COLO668 (cell line): Measurements from ENCODE around the gene RALGPS1.
"Not testable (repeated sequence)": the region's sequence is repeated elsewhere in the genome, so short reads cannot be mapped to it uniquely, and the experiment has no call there.

Experiments used
- DNase-seq: peaks from one replicate; lab custom pipeline; 2025; ENCODE audit not compliant: unreplicated experiment; lab: John Stamatoyannopoulos, UW

The RALGPS1 gene

DNA sequence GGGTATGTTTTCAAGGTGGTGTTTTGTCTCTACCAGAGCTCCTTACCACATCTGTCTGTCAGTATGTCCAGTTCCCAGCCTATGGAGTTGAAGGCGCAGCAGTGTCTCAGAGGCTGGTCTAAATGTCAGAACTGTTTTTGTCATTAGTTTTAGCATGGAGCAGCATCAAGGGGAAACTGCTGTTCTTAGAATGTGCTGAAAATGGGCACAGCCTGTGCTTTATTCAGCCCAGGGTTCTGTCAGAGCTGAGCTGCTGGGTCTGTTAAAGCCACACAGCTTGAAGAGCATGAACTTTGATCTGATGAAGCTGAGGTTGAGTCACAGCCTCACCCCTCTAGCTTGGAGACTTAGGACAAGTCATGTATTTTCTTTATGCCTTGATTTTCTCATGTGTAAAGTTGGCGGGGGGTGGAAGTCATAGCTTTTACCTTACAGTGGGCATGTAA lies 71.9 kb downstream of the RALGPS1 start:
- DNase-seq: no peak

- DNase-seq: no peak
Observed at GRCh38 chr9:126988857-126989256, 74.3 kb downstream of the RALGPS1 start.

- no peak for DNase-seq
Observed at GRCh38 chr9:126989847-126990842, 75.6 kb downstream of the RALGPS1 start.

DNA sequence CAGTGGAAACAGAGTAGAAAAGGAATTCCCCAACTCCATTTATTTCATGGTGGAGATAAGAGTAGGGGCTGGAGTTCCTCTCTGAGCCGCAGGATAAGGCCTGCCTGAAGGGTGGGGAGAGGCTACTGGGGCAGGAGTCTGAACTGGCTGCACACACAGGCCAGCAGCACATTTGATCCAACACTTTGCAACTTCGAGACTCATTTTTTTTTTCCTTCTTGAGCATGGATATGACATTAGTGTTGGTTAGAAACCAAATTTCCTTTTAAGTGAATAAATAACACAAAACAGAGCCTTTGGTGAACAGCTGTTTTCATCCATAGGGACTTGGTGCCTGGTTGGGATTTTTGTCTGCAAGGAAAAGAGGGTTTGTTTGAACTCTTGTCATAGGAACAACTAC lies 76.6 kb downstream of the RALGPS1 start:
- no peak for DNase-seq

DNA sequence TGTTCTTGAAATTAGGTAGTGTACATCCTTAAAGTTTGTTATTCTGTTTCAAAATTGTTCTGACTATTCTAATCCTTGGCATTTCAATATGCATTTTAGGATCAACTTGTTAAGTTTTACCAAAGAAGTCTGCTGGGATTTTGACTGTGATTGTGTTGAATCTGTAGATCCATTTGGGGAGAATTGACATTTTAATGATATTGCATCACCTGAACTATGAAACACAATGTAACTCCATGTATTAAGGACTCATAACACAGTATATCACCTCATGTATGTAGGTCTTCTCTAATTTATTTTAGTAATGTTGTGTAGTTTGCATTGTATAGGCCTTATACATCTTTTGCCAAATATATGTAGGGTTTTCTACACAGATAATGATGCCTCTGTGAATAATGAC lies 77.8 kb downstream of the RALGPS1 start:
- no peak for DNase-seq

GRCh38 chr9:126999315-127000068 lies 84.9 kb downstream of the RALGPS1 start:
- DNase-seq: no peak

GRCh38 chr9:127004946-127005769 lies 90.6 kb downstream of the RALGPS1 start:
- no peak for DNase-seq

DNA sequence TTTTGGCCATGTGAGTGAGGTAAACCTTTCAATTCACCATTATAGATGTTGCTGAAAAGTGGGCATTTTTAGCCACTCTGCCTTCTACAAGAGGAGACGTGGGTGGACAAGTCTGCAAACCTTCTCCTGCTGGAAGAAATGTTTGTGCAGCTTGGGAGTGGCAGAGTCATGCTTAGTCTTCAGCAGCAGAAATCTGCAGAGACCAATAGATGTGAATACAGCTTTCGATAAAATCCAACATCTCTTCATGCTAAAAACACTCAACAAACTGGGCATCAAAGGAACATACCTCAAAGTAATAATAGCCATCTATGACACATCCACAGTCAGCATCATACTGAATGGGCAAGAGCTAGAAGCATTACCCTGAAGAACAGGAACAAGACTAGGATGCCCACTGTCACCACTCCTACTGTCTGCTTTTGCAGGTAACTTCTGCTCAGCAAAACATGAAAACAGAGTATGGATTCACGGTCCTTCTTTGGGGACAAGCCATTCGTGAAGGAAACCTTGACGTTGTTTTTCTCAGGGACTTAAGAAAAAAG lies 91.3 kb downstream of the RALGPS1 start:
- DNase-seq: no peak

GRCh38 chr9:127007638-127008037 lies 93.1 kb downstream of the RALGPS1 start:
- no peak for DNase-seq

DNA sequence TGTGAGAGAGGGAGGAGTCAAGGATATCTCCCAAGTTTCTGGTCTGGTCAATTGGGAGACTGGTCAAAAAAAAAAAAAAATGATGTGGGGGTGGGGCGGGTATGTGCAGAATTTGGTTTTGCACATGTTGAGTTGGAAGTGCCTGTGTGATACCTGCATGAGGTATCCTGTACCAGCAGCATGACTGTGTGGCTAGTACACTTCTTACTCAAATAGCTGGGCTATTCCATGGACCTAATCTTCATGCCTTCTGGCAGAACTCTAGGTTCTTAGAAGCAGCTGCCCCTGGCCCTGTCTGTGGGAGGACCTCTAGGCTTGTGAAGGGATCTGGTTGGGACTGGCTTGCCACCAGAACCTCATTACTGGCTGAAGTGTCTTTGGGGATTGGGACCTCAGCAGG lies 93.5 kb downstream of the RALGPS1 start:
- no peak for DNase-seq

GRCh38 chr9:127011772-127012171 lies 97.2 kb downstream of the RALGPS1 start:
- no peak for DNase-seq

DNA sequence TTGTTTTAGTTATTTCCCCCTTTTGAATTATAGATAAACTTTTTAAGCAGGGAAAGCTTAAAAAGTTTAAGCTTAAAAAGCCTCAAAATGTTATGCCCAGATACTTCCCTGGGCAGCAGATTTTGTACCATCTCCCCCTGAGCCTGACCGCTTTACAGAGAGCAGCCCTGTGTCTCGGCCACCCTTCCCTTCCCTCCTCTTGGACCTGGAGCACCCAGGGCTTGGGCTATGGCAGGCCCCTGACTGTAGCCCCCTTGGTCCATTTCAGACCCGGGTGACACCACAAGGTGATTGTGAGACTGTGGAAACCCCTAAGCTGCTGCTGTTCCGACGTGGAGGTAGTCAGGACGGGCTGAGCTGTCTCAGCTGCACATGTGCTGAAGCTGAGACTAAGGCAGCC lies 97.7 kb downstream of the RALGPS1 start:
- no peak for DNase-seq

DNA sequence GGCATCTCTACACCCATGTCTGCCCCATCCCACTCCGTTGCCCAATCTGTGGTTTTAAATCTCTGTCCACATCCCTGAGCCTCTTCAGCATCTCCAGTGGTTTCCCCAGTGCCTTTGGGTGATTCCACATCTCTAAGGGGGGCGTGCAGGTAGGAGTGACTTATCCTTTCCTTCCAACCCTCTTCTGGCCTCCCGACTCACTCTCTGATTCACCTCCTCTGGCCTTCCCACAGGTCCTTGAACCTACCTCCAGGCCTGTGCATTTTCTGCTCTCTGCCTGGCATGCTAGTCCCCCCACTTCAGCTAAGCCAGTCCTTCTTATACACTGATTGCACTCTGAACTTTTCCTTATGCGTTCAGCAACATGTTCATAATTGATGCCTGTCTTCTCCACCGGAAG lies 99.0 kb downstream of the RALGPS1 start:
- DNase-seq: no peak

DNA sequence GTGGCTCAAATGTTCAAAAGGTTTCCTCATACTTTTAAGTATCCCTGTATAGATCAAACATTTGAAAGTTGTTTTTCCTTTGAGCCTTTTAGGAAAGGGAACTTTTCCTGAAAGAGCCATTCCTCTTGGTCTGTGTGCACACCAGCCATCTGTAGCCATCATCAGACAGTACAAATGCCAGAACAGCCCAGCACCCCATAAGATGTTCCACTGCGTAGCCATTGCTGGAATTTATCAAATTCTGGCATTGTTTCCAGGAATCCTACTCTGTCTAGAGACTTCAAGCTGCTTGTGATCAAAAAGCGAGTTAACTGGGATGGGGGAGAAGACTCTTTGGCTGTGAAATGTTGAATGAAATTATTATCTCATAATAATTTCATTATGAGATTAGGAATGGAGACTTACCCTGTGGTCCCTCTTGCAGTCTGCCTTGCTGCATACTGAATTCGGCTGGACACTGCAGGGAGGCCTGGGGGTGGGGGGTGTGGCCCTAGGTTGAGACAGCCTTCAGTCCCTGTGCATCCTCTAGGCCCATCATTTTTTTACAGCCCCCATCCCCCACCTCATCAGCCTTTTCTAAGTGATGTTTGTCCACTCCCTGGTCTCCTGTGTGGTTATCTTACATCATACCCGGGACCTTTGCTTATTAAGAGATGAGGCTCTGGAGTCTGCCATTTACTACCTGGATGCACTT lies 99.8 kb downstream of the RALGPS1 start:
- DNase-seq: no peak

GRCh38 chr9:127014910-127015540 lies 100.4 kb downstream of the RALGPS1 start:
- no peak for DNase-seq

DNA sequence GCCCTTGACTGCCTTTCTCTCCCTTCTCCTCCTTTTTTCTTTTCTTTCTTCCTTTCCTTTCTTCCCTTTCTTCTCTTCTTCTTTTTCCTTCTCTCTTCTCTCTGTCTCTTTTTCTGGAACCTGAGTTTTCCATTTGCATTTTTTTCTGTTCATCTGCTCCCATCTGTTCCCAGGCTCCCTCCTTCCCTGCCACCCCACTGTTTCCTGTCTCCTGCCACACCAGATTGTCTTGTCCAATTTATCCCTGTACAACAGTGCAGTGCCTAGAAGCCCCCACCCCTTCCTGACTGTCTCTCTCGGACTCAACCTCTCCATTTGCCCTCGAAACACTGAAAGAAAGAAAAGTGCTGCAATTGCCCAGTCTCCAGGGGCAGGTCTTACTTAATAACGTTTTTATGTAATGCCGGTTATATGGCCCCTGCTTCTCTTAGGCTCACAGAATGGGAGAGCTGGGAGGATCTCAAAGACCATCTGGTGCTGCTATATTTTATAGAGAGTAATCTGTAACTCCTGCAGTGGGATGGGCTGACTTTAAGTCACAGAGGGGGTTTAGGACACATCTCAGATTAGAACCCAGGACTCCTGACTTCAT lies 101.4 kb downstream of the RALGPS1 start:
- no peak for DNase-seq

GRCh38 chr9:127017979-127018378 lies 103.4 kb downstream of the RALGPS1 start:
- DNase-seq: not testable (repeated sequence)

- no peak for DNase-seq
Observed at GRCh38 chr9:127018935-127019334, 104.4 kb downstream of the RALGPS1 start.

DNA sequence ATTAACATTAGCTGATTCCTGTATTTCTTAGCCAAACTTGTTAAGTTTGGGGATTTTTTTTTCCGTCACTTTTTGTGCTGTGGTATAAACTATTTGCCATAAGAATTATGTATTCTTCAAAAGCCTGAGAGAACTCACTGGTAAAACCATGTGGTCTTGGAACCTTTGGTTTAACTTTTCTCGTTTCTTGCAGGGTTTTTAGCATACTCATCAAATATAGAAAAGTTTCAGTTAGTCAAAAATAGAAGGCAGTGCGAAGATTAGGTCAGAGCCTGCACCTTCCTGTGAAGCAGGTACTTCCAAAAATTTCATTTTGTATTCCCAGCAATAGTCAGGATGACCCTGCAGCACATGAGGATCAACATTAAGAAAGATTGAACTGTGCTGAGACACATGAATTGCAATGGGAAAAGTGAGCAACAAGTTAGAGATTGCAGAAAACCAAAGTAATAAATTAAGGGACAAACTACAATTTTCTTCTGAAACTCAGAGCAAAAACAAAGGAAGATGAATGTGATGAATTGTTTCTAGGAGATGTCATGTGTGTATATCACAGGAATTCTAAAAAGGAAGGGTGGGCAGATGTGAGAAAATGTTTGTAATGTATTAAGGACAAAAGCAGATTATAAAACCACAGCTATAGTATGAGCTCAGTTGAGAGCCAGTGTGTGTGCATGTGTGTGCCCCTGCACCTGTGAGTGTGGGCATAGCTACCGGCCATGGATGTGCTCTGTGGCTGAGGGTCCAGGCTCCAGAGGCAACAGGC lies 105.6 kb downstream of the RALGPS1 start:
- DNase-seq: no peak
